Heart right ventricle (tissue), 16 donors: ENCODE measurements around the gene C16orf54. TPM values are rescaled to one million over a fixed set of nuclear protein-coding genes. Genes with fewer than 3 reads are reported as not detected.
"Not testable (repeated sequence)": the region's sequence is repeated elsewhere in the genome, so short reads cannot be mapped to it uniquely, and the experiment has no call there.

ENCODE experiments used
- ATAC-seq, 8 donors: fragments of 200-7000 bp; cut with Tn5 transposase; one replicate each; pipeline ENCODE4 v1.9.1; 2020; ENCODE audit warnings: mild to moderate bottlenecking in 8 of 8, moderate library complexity in 8 of 8, moderate number of reproducible peaks in 1 of 8
- DNase-seq, 2 donors: peaks; one replicate each; pipeline ENCODE4 v3.0.0-alpha.2; 2020
- H3K27ac ChIP-seq, 10 donors: fragments of 200-600 bp; sonication (generic) in 2 of 10; one replicate each; pipeline versions ENCODE4 v1.5.0 to v1.8.0; 2020 to 2022; ENCODE audit warnings: mild to moderate bottlenecking in 3 of 10
- H3K27me3 ChIP-seq, 7 donors: fragments of 200-600 bp; one replicate each; pipeline ENCODE4 v1.8.0; 2021 to 2022; ENCODE audit warnings: mild to moderate bottlenecking in 2 of 7
- H3K36me3 ChIP-seq, 9 donors: fragments of 200-600 bp; sonication (generic) in 1 of 9; one replicate each; pipeline versions ENCODE4 v1.5.0 to v1.8.0; 2020 to 2022; ENCODE audit warnings: mild to moderate bottlenecking in 2 of 9
- H3K4me1 ChIP-seq, 9 donors: fragments of 200-600 bp; sonication (generic) in 1 of 9; one replicate each; pipeline versions ENCODE4 v1.5.0 to v1.8.0; 2020 to 2022; ENCODE audit warnings: mild to moderate bottlenecking in 4 of 9
- H3K4me3 ChIP-seq, 10 donors: fragments of 200-600 bp; sonication (generic) in 2 of 10; one replicate each; pipeline versions ENCODE4 v1.5.0 to v1.8.0; 2020 to 2022; ENCODE audit warnings: mild to moderate bottlenecking in 7 of 10, moderate library complexity in 2 of 10
- H3K9me3 ChIP-seq, 11 donors: fragments of 200-600 bp in 10 of 11; sonication (generic) in 2 of 11; one replicate each; pipeline versions ENCODE4 v1.5.0 to v1.8.0; 2013 to 2022; ENCODE audit warnings: mild to moderate bottlenecking in 2 of 11, control low read depth in 1 of 11, moderate library complexity in 1 of 11
- CTCF ChIP-seq, 9 donors: fragments of 200-600 bp; sonication (generic) in 2 of 9; IDR thresholded peaks; one replicate each; pipeline versions ENCODE4 v1.5.0 to v1.8.0; 2021 to 2022; ENCODE audit warnings: antibody characterized with exemption in 9 of 9, mild to moderate bottlenecking in 5 of 9, moderate library complexity in 1 of 9
- WGBS, 2 donors: extraction: QIAGEN DNeasy Blood & Tissue Kit; methylation state at CpG; one replicate each; pipeline ENCODE4 v1.1.7; 2013; ENCODE audit warnings: inconsistent platforms in 1 of 2; 5-methylcytosine and 5-hydroxymethylcytosine counted together
- intact Hi-C, 10 donors: fragments of 100-400 bp; cut with DNase I; formaldehyde crosslinking; loops; one replicate each; pipeline versions ENCODE4 v1.11.1 to v1.14.2; 2022
- polyA plus RNA-seq, 2 donors: library from polyadenylated mRNA; stranded (reverse); fragments of 200-250 nt; gene quantifications; one replicate each; pipeline ENCODE4 v1.2.3, GENCODE V29; 2013
- total RNA-seq, 10 donors: library from RNA; stranded (reverse); fragmentation: NEBNext Ultra II Directional in 3 of 10; extraction: Animal tissue kit (Norgen Biotek cat#: 25700) in 3 of 10; gene quantifications; one replicate each; pipeline versions ENCODE4 v1.2.1 to v1.2.4, GENCODE V29; 2021 to 2023
- donor health status: Arrhythmogenic right ventricular cardiomyopathy.
- donor health status: ischemic (EF 13 %, LVEDD 7.1; RV severe dilation, severe dysfunction).
- donor health status: healthy with polysubstance abuse.
- donor health status: DM: no; HTN: yes; CAD: no.
- donor health status: DM: no; HTN: no; CAD: no.
- donor health status: ischemic (EF 25% LVEDD 6.9; RV normal size, moderate dysfunction).
- donor health status: ischemic (EF 25% LVEDD 5.7; RV mildly dilated, moderate dysfunction).
- donor health status: healthy.
- donor health status: DM: yes; HTN: yes; CAD: no.
- donor health status: Ischemic cardiomyopathy.
- donor health status: ischemic (EF 35%, LVEDD 5.7; RV mildly dilated, moderate dysfunction).
- donor health status: nonischemic (EF 11% LVEDD 7.7; RV severe dilation, severe dysfunction).
- donor health status: DM: yes; HTN: yes; CAD: no.
- donor health status: PGD.
- donor health status: ischemic (EF 29% LVEDD 5.4; RV normal size, mild dysfunction).
- donor health status: nonischemic (EF 23%, LVEDD 6.1; RV moderate dilation, normal function).

Gene C16orf54
- total and polyA plus RNA-seq, 12 donors, result 0.18 to 3.3 (median 0.53) TPM

- WGBS, 2 donors, result 93 to 94% methylated on average over 17 to 21 of the region's 21 CpGs
- Histone ChIP-seq H3K9me3 (no peaks in the 10 kb centered on the region), H3K36me3 (peaks cover 0 to 4% (median 0%) of the 10 kb centered on the region in 9 donors), H3K4me1 (peaks cover 0 to 11% (median 0%) of the 10 kb centered on the region in 9 donors), H3K27ac (no peak overlapping the region), H3K4me3 (no peak overlapping the region), H3K27me3 (no peaks in the 10 kb centered on the region)
- ATAC-seq, result no peak
- no peak for TF ChIP-seq CTCF (IDR thresholded peaks at IDR 0.05)
- intact Hi-C loops, result loop anchor here in 7 of 10 donors (5.0 to 10.0 kb wide), 5 partner anchors 148 to 330 kb away; partner anchors contain the start of genes C16orf92 (in 5 of the 7) and DOC2A (in 1 of the 7)
- no peak for DNase-seq
Observed at GRCh38 chr16:29696881-29697331, 48.9 kb downstream of the C16orf54 start.

- not testable (repeated sequence) for ATAC-seq, H3K4me1 ChIP-seq, DNase-seq, H3K4me3 ChIP-seq, H3K27me3 ChIP-seq, H3K27ac ChIP-seq, H3K36me3 ChIP-seq, H3K9me3 ChIP-seq
- 92 to 97% methylated on average over 3 of the region's 3 CpGs for WGBS, 2 donors
- intact Hi-C loops, result loop anchor here in 7 of 10 donors (5.0 to 10.0 kb wide), 5 partner anchors 149 to 332 kb away; partner anchors contain the start of genes C16orf92 (in 5 of the 7) and DOC2A (in 1 of the 7)
Observed at GRCh38 chr16:29695675-29696074, 50.1 kb downstream of the C16orf54 start.

GRCh38 chr16:29694384-29695195, 51.2 kb downstream of the C16orf54 start:
- intact Hi-C loops, result loop anchor here in 7 of 10 donors (5.0 to 10.0 kb wide), 6 partner anchors 33 to 333 kb away; partner anchors contain the start of genes C16orf92 (in 5 of the 7) and DOC2A (in 1 of the 7)
- Histone ChIP-seq H3K4me1 (no peaks in the 10 kb centered on the region), H3K27ac (no peak overlapping the region), H3K9me3 (no peaks in the 10 kb centered on the region), H3K27me3 (no peaks in the 10 kb centered on the region), H3K36me3 (peaks cover 0 to 4% (median 0%) of the 10 kb centered on the region in 9 donors), H3K4me3 (no peak overlapping the region)
- WGBS, 2 donors, result 88 to 89% methylated on average over 40 to 41 of the region's 41 CpGs
- DNase-seq, result no peak
- TF ChIP-seq CTCF (IDR thresholded peaks at IDR 0.05), result no peak
- ATAC-seq, result peak in 2 of 8 donors; percentile 20 to 38

GRCh38 chr16:29692606-29693005, 53.2 kb downstream of the C16orf54 start:
- ATAC-seq, DNase-seq: not testable (repeated sequence)
- WGBS, 2 donors, result 97 to 99% methylated on average over 26 of the region's 26 CpGs

More at GRCh38 chr16:29692606-29693005, 53.2 kb downstream of the C16orf54 start:
- not testable (repeated sequence) for H3K27ac ChIP-seq, H3K4me1 ChIP-seq, H3K4me3 ChIP-seq, H3K9me3 ChIP-seq, H3K36me3 ChIP-seq, H3K27me3 ChIP-seq
- intact Hi-C loops, result loop anchor here in 4 of 10 donors (5.0 to 10.0 kb wide), 4 partner anchors 35 to 332 kb away; partner anchors contain the start of genes C16orf92 (in 1 of the 4) and DOC2A (in 1 of the 4)

Other genes with a start within 250 kb of the C16orf54 start
- gene NPIPB12, start 239.6 kb downstream of the C16orf54 start, total RNA-seq, result 10 to 100 TPM in 9 of 10 donors, 1 to 10 TPM in 1; 9.4 to 23.6 (median 19.0) TPM
- gene NPIPB12, start 239.6 kb downstream of the C16orf54 start, polyA plus RNA-seq, result 100 to 1,000 TPM in 1 of 2 donors, 10 to 100 TPM in 1; 15.3 to 107 TPM
- gene SPN, start 82.7 kb downstream of the C16orf54 start, total RNA-seq, result 10 to 100 TPM in 1 of 10 donors, 1 to 10 TPM in 7, under 1 TPM in 2; 0.35 to 12.6 (median 1.8) TPM
- under 1 TPM; 0.29 to 0.58 TPM for gene SPN, start 82.7 kb downstream of the C16orf54 start, polyA plus RNA-seq
- gene QPRT, start 66.8 kb downstream of the C16orf54 start, total RNA-seq, result 10 to 100 TPM; 16.0 to 34.1 (median 25.9) TPM
- 10 to 100 TPM in 1 of 2 donors, 1 to 10 TPM in 1; 3.8 to 13.8 TPM for gene QPRT, start 66.8 kb downstream of the C16orf54 start, polyA plus RNA-seq
- gene ZG16, start 32.3 kb upstream of the C16orf54 start, total RNA-seq, result not detected
- gene ZG16, start 32.3 kb upstream of the C16orf54 start, polyA plus RNA-seq, result under 1 TPM in 1 of 2 donors, not detected in 1; 0.01 TPM
- 10 to 100 TPM; 28.6 to 48.2 (median 38.6) TPM for gene KIF22, start 44.8 kb upstream of the C16orf54 start, total RNA-seq
- gene KIF22, start 44.8 kb upstream of the C16orf54 start, polyA plus RNA-seq, result 100 to 1,000 TPM in 1 of 2 donors, 10 to 100 TPM in 1; 16.3 to 136 TPM
- 100 to 1,000 TPM in 2 of 10 donors, 10 to 100 TPM in 8; 44.2 to 115 (median 60.5) TPM for gene MAZ, start 60.5 kb upstream of the C16orf54 start, total RNA-seq
- gene MAZ, start 60.5 kb upstream of the C16orf54 start, polyA plus RNA-seq, result 100 to 1,000 TPM in 1 of 2 donors, 10 to 100 TPM in 1; 73.8 to 114 TPM
- gene PRRT2, start 66.2 kb upstream of the C16orf54 start, total RNA-seq, result 1 to 10 TPM in 8 of 10 donors, under 1 TPM in 2; 0.74 to 2.4 (median 1.1) TPM
- 1 to 10 TPM in 1 of 2 donors, under 1 TPM in 1; 0.62 to 6.3 TPM for gene PRRT2, start 66.2 kb upstream of the C16orf54 start, polyA plus RNA-seq
- 10 to 100 TPM in 9 of 10 donors, 1 to 10 TPM in 1; 9.6 to 14.8 (median 12.0) TPM for gene PAGR1, start 70.2 kb upstream of the C16orf54 start, total RNA-seq
- gene PAGR1, start 70.2 kb upstream of the C16orf54 start, polyA plus RNA-seq, result 10 to 100 TPM; 28.7 to 35.1 TPM
- 100 to 1,000 TPM in 1 of 10 donors, 10 to 100 TPM in 9; 24.5 to 122 (median 37.4) TPM for gene MVP, start 74.5 kb upstream of the C16orf54 start, total RNA-seq
- 10 to 100 TPM; 50.9 to 53.0 TPM for gene MVP, start 74.5 kb upstream of the C16orf54 start, polyA plus RNA-seq
- 10 to 100 TPM; 61.8 to 87.0 (median 72.7) TPM for gene CDIPT, start 117.2 kb upstream of the C16orf54 start, total RNA-seq
- 10 to 100 TPM; 55.1 to 99.6 TPM for gene CDIPT, start 117.2 kb upstream of the C16orf54 start, polyA plus RNA-seq
- gene SEZ6L2, start 153.6 kb upstream of the C16orf54 start, total RNA-seq, result 1 to 10 TPM in 2 of 10 donors, under 1 TPM in 8; 0.17 to 1.2 (median 0.73) TPM
- gene SEZ6L2, start 153.6 kb upstream of the C16orf54 start, polyA plus RNA-seq, result under 1 TPM in 1 of 2 donors, not detected in 1; 0.61 TPM
- gene ASPHD1, start 154.5 kb upstream of the C16orf54 start, total RNA-seq, result 1 to 10 TPM in 1 of 10 donors, under 1 TPM in 5, not detected in 4; 0.20 to 1.1 (median 0.75) TPM
- gene ASPHD1, start 154.5 kb upstream of the C16orf54 start, polyA plus RNA-seq, result under 1 TPM in 1 of 2 donors, not detected in 1; 0.28 TPM
- 1 to 10 TPM; 5.4 to 8.2 (median 7.3) TPM for gene KCTD13, start 180.2 kb upstream of the C16orf54 start, total RNA-seq
- gene KCTD13, start 180.2 kb upstream of the C16orf54 start, polyA plus RNA-seq, result 10 to 100 TPM in 1 of 2 donors, 1 to 10 TPM in 1; 5.2 to 18.0 TPM
- 100 to 1,000 TPM in 1 of 10 donors, 10 to 100 TPM in 9; 53.0 to 105 (median 67.1) TPM for gene TMEM219, start 216.1 kb upstream of the C16orf54 start, total RNA-seq
- gene TMEM219, start 216.1 kb upstream of the C16orf54 start, polyA plus RNA-seq, result 10 to 100 TPM; 80.4 to 85.9 TPM
- 10 to 100 TPM; 27.0 to 40.6 (median 32.7) TPM for gene TAOK2, start 227.9 kb upstream of the C16orf54 start, total RNA-seq
- 10 to 100 TPM; 27.6 to 50.4 TPM for gene TAOK2, start 227.9 kb upstream of the C16orf54 start, polyA plus RNA-seq
- 10 to 100 TPM; 14.4 to 23.2 (median 17.1) TPM for gene HIRIP3, start 249.6 kb upstream of the C16orf54 start, total RNA-seq
- gene HIRIP3, start 249.6 kb upstream of the C16orf54 start, polyA plus RNA-seq, result 10 to 100 TPM; 17.9 to 22.4 TPM